Activated CD8-positive, alpha-beta T cell treated with anti-CD3 and anti-CD28 coated beads for 36 hours (primary cell): ENCODE data around the gene ELMO2. TPM values are rescaled to one million over a fixed set of nuclear protein-coding genes. Genes with fewer than 3 reads are reported as not detected.

Experiments used
- ATAC-seq: fragments of 200-7000 bp; cut with Tn5 transposase; one replicate; pipeline ENCODE4 v1.10.0; 2021; ENCODE audit warnings: mild to moderate bottlenecking, moderate library complexity
- CTCF ChIA-PET: fragments of 350-600 bp; sonication (Branson Sonifier 250); formaldehyde crosslinking; loops from one replicate; lab custom pipeline; 2021; ENCODE audit warnings: antibody characterized with exemption; lab: Charles Lee
- POLR2A ChIA-PET: fragments of 350-600 bp; sonication (Branson Sonifier 250); formaldehyde crosslinking; loops from one replicate; lab custom pipeline; 2021; ENCODE audit warnings: antibody characterized with exemption; lab: Charles Lee
- DNase-seq: peaks from one replicate; pipeline ENCODE4 v3.0.0-alpha.2; 2020
- H3K27ac Mint-ChIP-seq: one replicate; pipeline ENCODE4 v1.8.0; 2021; ENCODE audit warnings: mild to moderate bottlenecking, mixed read lengths
- H3K27me3 Mint-ChIP-seq: one replicate; pipeline ENCODE4 v1.8.0; 2021; ENCODE audit warnings: mixed read lengths
- H3K36me3 Mint-ChIP-seq: one replicate; pipeline ENCODE4 v1.8.0; 2021; ENCODE audit warnings: low read depth, mixed read lengths
- H3K4me1 Mint-ChIP-seq: one replicate; pipeline ENCODE4 v1.8.0; 2021; ENCODE audit warnings: low read depth, mixed read lengths
- H3K4me3 Mint-ChIP-seq: one replicate; pipeline ENCODE4 v1.8.0; 2021; ENCODE audit warnings: mild to moderate bottlenecking, moderate library complexity, mixed read lengths
- H3K9me3 Mint-ChIP-seq: one replicate; pipeline ENCODE4 v1.8.0; 2021; ENCODE audit warnings: mixed read lengths
- intact Hi-C: fragments of 100-400 bp; cut with micrococcal nuclease; formaldehyde crosslinking; loops from one replicate; pipeline ENCODE4 v1.10.0; 2022
- total RNA-seq, 2 experiments: library from RNA; stranded (reverse); gene quantifications; one replicate each; pipeline ENCODE4 v1.2.3, GENCODE V29; 2021
- TF ChIP-seq, protein P1 (sequence below): fragments of 200-600 bp; IDR thresholded peaks from one replicate; pipeline ENCODE4 v1.8.0; 2022; ENCODE audit warnings: antibody characterized with exemption, mild to moderate bottlenecking

ELMO2 gene
- total RNA-seq, 2 experiments from 2014 or later, result 36.2 to 38.1 TPM

DNA sequence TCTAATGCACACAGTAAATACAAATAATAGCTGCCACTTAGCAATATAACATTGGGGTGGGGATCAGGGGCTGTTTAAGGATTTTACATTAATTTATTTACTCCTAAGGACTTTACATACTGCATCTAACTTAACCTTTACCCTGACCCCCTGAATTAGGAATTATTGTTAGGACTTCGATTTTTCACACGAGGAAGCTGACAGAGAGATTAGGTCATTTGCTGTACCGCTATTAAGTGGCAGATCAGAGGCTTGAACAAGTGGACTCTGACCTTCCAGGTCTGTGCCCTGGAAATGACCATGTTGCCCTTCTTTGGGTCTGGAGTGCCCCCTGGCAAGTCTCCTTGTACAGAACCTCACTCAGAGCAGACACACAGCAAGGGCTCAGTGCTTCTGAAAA lies 5.2 kb upstream of the ELMO2 start:
- CTCF ChIA-PET, result interaction anchor here (0.8 to 1.7 kb wide), 12 partner anchors 9 to 351 kb away, joined by 3 to 9 read pairs (median 3); no protein-coding TSS in a partner anchor
- DNase-seq, result no peak
- Mint-ChIP-seq H3K36me3 (no peaks in the 10 kb centered on the region), H3K4me1 (peaks cover 25% of the 10 kb centered on the region), H3K4me3 (no peak overlapping the region), H3K9me3 (no peaks in the 10 kb centered on the region), H3K27me3 (peaks cover 6% of the 10 kb centered on the region), H3K27ac (no peak overlapping the region)
- intact Hi-C loops, result no loop called here
- TF ChIP-seq, protein P1, sequence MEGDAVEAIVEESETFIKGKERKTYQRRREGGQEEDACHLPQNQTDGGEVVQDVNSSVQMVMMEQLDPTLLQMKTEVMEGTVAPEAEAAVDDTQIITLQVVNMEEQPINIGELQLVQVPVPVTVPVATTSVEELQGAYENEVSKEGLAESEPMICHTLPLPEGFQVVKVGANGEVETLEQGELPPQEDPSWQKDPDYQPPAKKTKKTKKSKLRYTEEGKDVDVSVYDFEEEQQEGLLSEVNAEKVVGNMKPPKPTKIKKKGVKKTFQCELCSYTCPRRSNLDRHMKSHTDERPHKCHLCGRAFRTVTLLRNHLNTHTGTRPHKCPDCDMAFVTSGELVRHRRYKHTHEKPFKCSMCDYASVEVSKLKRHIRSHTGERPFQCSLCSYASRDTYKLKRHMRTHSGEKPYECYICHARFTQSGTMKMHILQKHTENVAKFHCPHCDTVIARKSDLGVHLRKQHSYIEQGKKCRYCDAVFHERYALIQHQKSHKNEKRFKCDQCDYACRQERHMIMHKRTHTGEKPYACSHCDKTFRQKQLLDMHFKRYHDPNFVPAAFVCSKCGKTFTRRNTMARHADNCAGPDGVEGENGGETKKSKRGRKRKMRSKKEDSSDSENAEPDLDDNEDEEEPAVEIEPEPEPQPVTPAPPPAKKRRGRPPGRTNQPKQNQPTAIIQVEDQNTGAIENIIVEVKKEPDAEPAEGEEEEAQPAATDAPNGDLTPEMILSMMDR, result no peak
- POLR2A ChIA-PET, result no interaction called here
- no peak for ATAC-seq

DNA sequence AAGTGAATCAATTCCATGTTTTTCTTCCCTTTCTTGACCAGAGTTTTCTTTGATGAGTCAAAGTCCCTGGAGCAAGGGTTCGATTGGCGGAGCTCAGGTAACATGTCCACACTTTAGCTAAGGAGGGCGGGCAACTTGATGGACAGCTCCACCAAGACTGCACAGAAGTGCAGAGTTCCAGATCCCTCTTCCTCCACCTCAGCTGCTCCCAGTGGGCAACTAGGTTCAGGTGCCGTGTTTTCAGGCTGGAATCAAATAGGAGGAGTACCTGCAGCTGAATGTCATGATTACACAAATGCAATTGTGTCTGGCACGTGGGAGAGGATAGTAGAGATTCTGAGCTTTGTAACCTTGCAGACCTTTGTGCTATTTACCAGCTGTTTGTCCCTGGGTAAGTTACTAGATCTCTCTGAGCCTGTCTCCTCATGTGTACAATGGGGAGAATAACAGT lies 1.9 kb upstream of the ELMO2 start:
- H3K27me3 Mint-ChIP-seq, result no peaks in the 10 kb centered on the region
- no peak overlapping the region for H3K4me3 Mint-ChIP-seq
- peaks cover 40% of the 10 kb centered on the region for H3K4me1 Mint-ChIP-seq
- ChIA-PET CTCF (interaction anchor here (1.0 to 1.8 kb wide), 6 partner anchors 35 to 385 kb away, joined by 3 to 9 read pairs (median 3); no protein-coding TSS in a partner anchor), POLR2A (interaction anchor here (3.5 kb wide), 1 partner anchor 44 kb away, joined by 23 read pairs; no protein-coding TSS in a partner anchor)
- TF ChIP-seq, protein P1, result no peak
- H3K9me3 Mint-ChIP-seq, result no peaks in the 10 kb centered on the region
- no peak for ATAC-seq
- intact Hi-C loops, result no loop called here
- H3K27ac Mint-ChIP-seq, result no peak overlapping the region
- no peaks in the 10 kb centered on the region for H3K36me3 Mint-ChIP-seq
- DNase-seq, result no peak

DNA sequence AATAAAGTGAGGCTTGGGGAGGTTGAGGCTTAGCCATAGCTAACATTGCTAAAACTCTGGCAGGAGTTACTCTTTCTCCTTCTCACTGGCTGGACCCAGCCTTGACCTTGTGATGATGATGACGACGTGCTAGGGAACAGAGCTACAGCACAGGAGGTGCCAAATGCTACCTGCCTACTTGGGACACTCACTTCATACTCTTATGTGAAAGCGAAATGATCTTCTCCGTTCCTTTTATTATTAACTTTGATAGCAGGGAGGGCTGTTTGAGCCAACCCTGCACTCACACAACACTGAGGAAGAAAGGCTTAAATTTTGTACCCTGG lies 1.2 kb upstream of the ELMO2 start:
- no peak for ATAC-seq
- intact Hi-C loops, result no loop called here
- no peak for DNase-seq
- TF ChIP-seq, protein P1, result no peak
- no peaks in the 10 kb centered on the region for H3K36me3 Mint-ChIP-seq
- peaks cover 47% of the 10 kb centered on the region for H3K4me1 Mint-ChIP-seq
- ChIA-PET CTCF (interaction anchor here (1.0 to 1.8 kb wide), 7 partner anchors 34 to 384 kb away, joined by 3 to 9 read pairs (median 3); no protein-coding TSS in a partner anchor), POLR2A (interaction anchor here (0.6 to 3.5 kb wide), 3 partner anchors 33 to 572 kb away, joined by 3 to 23 read pairs (median 3); no protein-coding TSS in a partner anchor)
- H3K27me3 Mint-ChIP-seq, result no peaks in the 10 kb centered on the region
- no peaks in the 10 kb centered on the region for H3K9me3 Mint-ChIP-seq
- peak overlapping the region; percentile 88 for H3K4me3 Mint-ChIP-seq
- peak overlapping the region; percentile 85 for H3K27ac Mint-ChIP-seq

DNA sequence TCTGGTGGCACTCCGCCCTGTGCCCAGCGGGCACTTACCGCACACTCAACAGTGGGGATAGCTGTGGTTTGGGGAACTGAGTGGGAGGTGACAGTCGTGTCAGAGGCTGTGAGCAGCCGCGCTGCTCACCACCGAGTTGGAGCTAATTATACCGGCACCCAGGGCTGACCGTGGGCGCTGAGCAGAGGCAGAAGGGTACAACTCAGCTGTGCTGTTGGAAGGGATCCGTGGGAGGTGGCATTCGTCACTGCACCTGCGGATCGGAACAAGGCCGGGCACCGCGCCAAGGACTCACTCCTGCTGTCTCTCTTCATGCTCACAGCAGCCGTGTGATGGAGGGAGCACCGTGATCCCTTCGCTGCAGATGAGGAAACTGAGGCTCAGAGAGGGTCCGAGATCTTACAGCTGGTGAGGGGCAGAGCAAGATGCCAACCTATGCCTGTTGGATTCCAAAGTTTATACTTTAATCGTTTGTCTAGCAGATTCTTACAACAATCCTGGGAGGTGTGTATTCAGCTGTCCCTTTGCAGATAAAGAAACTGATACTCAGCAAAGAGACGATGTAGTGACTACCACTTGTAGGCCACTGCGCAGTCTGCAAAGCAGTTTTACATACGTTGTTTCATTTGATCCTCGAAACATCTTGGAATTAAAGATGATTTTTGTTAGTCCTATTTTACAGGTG lies 713 bp upstream of the ELMO2 start:
- ATAC-seq (peak; percentile 67), DNase-seq (peak; percentile 97)
- Mint-ChIP-seq H3K4me1 (peaks cover 52% of the 10 kb centered on the region), H3K27ac (peak overlapping the region; percentile 85), H3K9me3 (no peaks in the 10 kb centered on the region), H3K27me3 (no peaks in the 10 kb centered on the region), H3K36me3 (no peaks in the 10 kb centered on the region), H3K4me3 (peak overlapping the region; percentile 88)
- intact Hi-C loops, result no loop called here
- POLR2A ChIA-PET, result interaction anchor here (0.6 to 3.5 kb wide), 6 partner anchors 33 to 572 kb away, joined by 3 to 23 read pairs (median 3); partner anchors contain the start of gene PCIF1
- CTCF ChIA-PET, result interaction anchor here (0.7 to 1.8 kb wide), 13 partner anchors 15 to 394 kb away, joined by 3 to 9 read pairs (median 3); partner anchors contain the start of gene TP53RK
- TF ChIP-seq, protein P1, result no peak
